SU-DHL-6 (cell line): ENCODE measurements around the gene KCTD10.
"Not testable (repeated sequence)": the region's sequence is repeated elsewhere in the genome, so short reads cannot be mapped to it uniquely, and the experiment has no call there.

Source experiments
- H2AFZ ChIP-seq: fragments of 200-600 bp; sonication (generic); 2 replicates; pipeline ENCODE4 v1.6.1; 2014; ENCODE audit warnings: low read depth, mild to moderate bottlenecking, moderate library complexity, mixed read lengths, antibody characterized with exemption, low read length; ENCODE audit not compliant: severe bottlenecking
- H3F3A ChIP-seq: fragments of 200-600 bp; shearing (Covaris generic); 2 replicates; pipeline ENCODE4 v1.6.0; 2016; ENCODE audit warnings: antibody characterized with exemption, mild to moderate bottlenecking; ENCODE audit not compliant: insufficient read depth
- H3K27ac ChIP-seq: fragments of 200-600 bp; sonication (generic); 2 replicates; pipeline ENCODE4 v1.5.1; 2016; ENCODE audit warnings: low read depth, mild to moderate bottlenecking, low read length, moderate library complexity, mixed read lengths
- H3K27me3 ChIP-seq: fragments of 200-600 bp; sonication (generic), shearing (Covaris generic); 2 replicates; pipeline ENCODE4 v1.6.0; 2014; ENCODE audit warnings: mild to moderate bottlenecking, low read length
- H3K36me3 ChIP-seq: fragments of 200-600 bp; sonication (generic); 2 replicates; pipeline ENCODE4 v1.6.1; 2014; ENCODE audit warnings: mild to moderate bottlenecking, low read length, mixed read lengths
- H3K4me2 ChIP-seq: fragments of 300-600, 200-600 bp; shearing (Covaris generic), sonication (generic); 2 replicates; pipeline ENCODE4 v1.6.0; 2014; ENCODE audit warnings: low read length, low read depth, mild to moderate bottlenecking; ENCODE audit not compliant: poor library complexity, severe bottlenecking
- H3K4me3 ChIP-seq: fragments of 200-600 bp; sonication (generic); 2 replicates; pipeline ENCODE4 v1.5.1; 2014; ENCODE audit warnings: antibody characterized with exemption, low read length, mild to moderate bottlenecking, mixed read lengths; ENCODE audit not compliant: insufficient read depth, poor library complexity, severe bottlenecking
- H3K79me2 ChIP-seq: fragments of 200-600 bp; sonication (generic); 2 replicates; pipeline ENCODE4 v1.6.1; 2014; ENCODE audit warnings: mild to moderate bottlenecking, low read length, moderate library complexity; ENCODE audit not compliant: insufficient read depth
- H3K9ac ChIP-seq: fragments of 200-600 bp; sonication (generic); 2 replicates; pipeline ENCODE4 v1.7.0; 2014; ENCODE audit warnings: mild to moderate bottlenecking, low read length
- H3K9me2 ChIP-seq: fragments of 200-600 bp; sonication (generic); replicated peaks from 2 replicates; pipeline ENCODE4 v1.6.1; 2014; ENCODE audit warnings: low read length; ENCODE audit not compliant: insufficient read depth
- H3K9me3 ChIP-seq: fragments of 200-600 bp; sonication (generic); 2 replicates; pipeline ENCODE4 v1.6.1; 2014; ENCODE audit warnings: low read length, mixed read lengths; ENCODE audit not compliant: insufficient read depth
- H4K20me1 ChIP-seq: fragments of 200-600 bp; sonication (generic); 2 replicates; pipeline ENCODE4 v1.6.1; 2014; ENCODE audit warnings: low read depth, mild to moderate bottlenecking, antibody characterized with exemption, low read length, moderate library complexity, mixed read lengths
- CTCF ChIP-seq: fragments of 200-600 bp; sonication (generic); IDR thresholded peaks from one replicate; pipeline ENCODE4 v1.5.1; 2017; ENCODE audit warnings: antibody characterized with exemption, mild to moderate bottlenecking, low read length, moderate library complexity; ENCODE audit not compliant: insufficient read depth, poor library complexity, severe bottlenecking
- EZH2phosphoT487 ChIP-seq: fragments of 200-600 bp; sonication (generic), shearing (Covaris generic); conservative IDR thresholded peaks from 2 replicates; pipeline ENCODE4 v1.6.1; 2018; ENCODE audit warnings: mild to moderate bottlenecking, antibody characterized with exemption, low read length, moderate library complexity, mixed read lengths

The KCTD10 gene

GRCh38 chr12:109443794-109444193 is 33.3 kb downstream of the KCTD10 start:
- no peaks in the 10 kb centered on the region for H4K20me1 ChIP-seq
- no peak overlapping the region for H3K4me3 ChIP-seq
- H2AFZ ChIP-seq, result no peak overlapping the region
- no peaks in the 10 kb centered on the region for H3F3A ChIP-seq
- no peaks in the 10 kb centered on the region for H3K9me3 ChIP-seq
- H3K9me2 ChIP-seq, result no peaks in the 10 kb centered on the region
- no peak overlapping the region for H3K27ac ChIP-seq
- no peaks in the 10 kb centered on the region for H3K36me3 ChIP-seq
- H3K4me2 ChIP-seq, result no peak overlapping the region
- no peak overlapping the region for H3K9ac ChIP-seq
- H3K27me3 ChIP-seq, result no peaks in the 10 kb centered on the region
- TF ChIP-seq EZH2phosphoT487 (no peak), CTCF (no peak)
- H3K79me2 ChIP-seq, result no peaks in the 10 kb centered on the region

- no peaks in the 10 kb centered on the region for H3K9me2 ChIP-seq
- H3K4me3 ChIP-seq, result no peak overlapping the region
- TF ChIP-seq CTCF, result no peak
These were observed 36.1 kb downstream of the KCTD10 start for GRCh38 chr12:109440851-109441490.

GRCh38 chr12:109439951-109440350 is 37.1 kb downstream of the KCTD10 start:
- H3K27me3 ChIP-seq, result not testable (repeated sequence)

More at GRCh38 chr12:109440851-109441490, 36.1 kb downstream of the KCTD10 start:
- Histone ChIP-seq H3K27me3 (no peaks in the 10 kb centered on the region), H3K36me3 (no peaks in the 10 kb centered on the region), H3K9me3 (no peaks in the 10 kb centered on the region), H2AFZ (no peak overlapping the region), H3K79me2 (no peaks in the 10 kb centered on the region), H3F3A (no peaks in the 10 kb centered on the region), H3K27ac (no peak overlapping the region), H4K20me1 (no peaks in the 10 kb centered on the region), H3K4me2 (no peak overlapping the region), H3K9ac (no peak overlapping the region)

GRCh38 chr12:109439181-109439580 is 37.9 kb downstream of the KCTD10 start:
- H3K79me2 ChIP-seq, result no peaks in the 10 kb centered on the region
- no peaks in the 10 kb centered on the region for H3K9me3 ChIP-seq
- no peak overlapping the region for H3K9ac ChIP-seq
- no peaks in the 10 kb centered on the region for H3K9me2 ChIP-seq
- no peaks in the 10 kb centered on the region for H4K20me1 ChIP-seq
- no peak overlapping the region for H2AFZ ChIP-seq
- no peak for TF ChIP-seq EZH2phosphoT487
- TF ChIP-seq CTCF, result no peak
- H3F3A ChIP-seq, result no peaks in the 10 kb centered on the region
- no peak overlapping the region for H3K27ac ChIP-seq
- no peak overlapping the region for H3K4me3 ChIP-seq
- H3K4me2 ChIP-seq, result no peak overlapping the region
- no peaks in the 10 kb centered on the region for H3K27me3 ChIP-seq
- H3K36me3 ChIP-seq, result no peaks in the 10 kb centered on the region

More at GRCh38 chr12:109439951-109440350, 37.1 kb downstream of the KCTD10 start:
- H3K9me3 ChIP-seq, H3F3A ChIP-seq, H3K79me2 ChIP-seq, H4K20me1 ChIP-seq, H3K9ac ChIP-seq, H2AFZ ChIP-seq, H3K36me3 ChIP-seq, H3K4me2 ChIP-seq, H3K9me2 ChIP-seq, H3K4me3 ChIP-seq, H3K27ac ChIP-seq: not testable (repeated sequence)
